Astrocyte (in vitro differentiated cells and primary cell): ENCODE measurements around the gene SBF1. TPM values are rescaled to one million over a fixed set of nuclear protein-coding genes. Genes with fewer than 3 reads are reported as not detected.

Source experiments
- DNase-seq: peaks from one replicate; pipeline ENCODE4 v3.0.0-alpha.2; 2010; ENCODE audit warnings: low read depth
- FAIRE-seq: peaks from 2 replicates; lab custom pipeline; 2011; peaks lifted over from hg19 to GRCh38; lab: Jason Lieb, UNC
- H2AFZ ChIP-seq: 2 replicates; pipeline ENCODE4 v1.6.0; 2012; ENCODE audit warnings: low read depth, low read length, inconsistent platforms
- H3K27ac ChIP-seq: 2 replicates; pipeline ENCODE4 v1.5.1; 2011; ENCODE audit warnings: low read depth, low read length, inconsistent platforms
- H3K27me3 ChIP-seq: 2 replicates; pipeline ENCODE4 v1.6.0; 2011; ENCODE audit warnings: low read length, inconsistent platforms; ENCODE audit not compliant: insufficient read depth
- H3K36me3 ChIP-seq: 2 replicates; pipeline ENCODE4 v1.5.1; 2011; ENCODE audit warnings: low read length, inconsistent platforms; ENCODE audit not compliant: insufficient read depth
- H3K4me1 ChIP-seq: 2 replicates; pipeline ENCODE4 v1.5.1; 2011; ENCODE audit warnings: low read length, inconsistent platforms; ENCODE audit not compliant: insufficient read depth
- H3K4me2 ChIP-seq: 2 replicates; pipeline ENCODE4 v1.6.0; 2012; ENCODE audit warnings: low read length, inconsistent platforms
- H3K4me3 ChIP-seq: 2 replicates; pipeline ENCODE4 v1.5.1; 2011; ENCODE audit warnings: low read depth, mild to moderate bottlenecking, low read length, inconsistent platforms; ENCODE audit not compliant: insufficient read depth
- H3K79me2 ChIP-seq: 2 replicates; pipeline ENCODE4 v1.6.0; 2012; ENCODE audit warnings: mild to moderate bottlenecking, low read length, inconsistent platforms; ENCODE audit not compliant: insufficient read depth
- H3K9ac ChIP-seq: 2 replicates; pipeline ENCODE4 v1.6.0; 2012; ENCODE audit warnings: mild to moderate bottlenecking, low read length, inconsistent platforms
- H3K9me3 ChIP-seq: 2 replicates; pipeline ENCODE4 v1.5.1; 2012; ENCODE audit warnings: low read depth, mild to moderate bottlenecking, low read length, inconsistent platforms; ENCODE audit not compliant: insufficient read depth
- H4K20me1 ChIP-seq: 2 replicates; pipeline ENCODE4 v1.6.0; 2012; ENCODE audit warnings: low read length, inconsistent platforms; ENCODE audit not compliant: insufficient read depth
- H3K27ac Mint-ChIP-seq: one replicate; pipeline ENCODE4 v1.8.0; 2021; ENCODE audit warnings: mild to moderate bottlenecking, mixed read lengths; ENCODE audit not compliant: unreplicated experiment
- H3K27me3 Mint-ChIP-seq: one replicate; pipeline ENCODE4 v1.8.0; 2021; ENCODE audit warnings: low read depth, mixed read lengths; ENCODE audit not compliant: unreplicated experiment
- H3K36me3 Mint-ChIP-seq: one replicate; pipeline ENCODE4 v1.8.0; 2021; ENCODE audit warnings: low read depth, mixed read lengths; ENCODE audit not compliant: unreplicated experiment
- H3K4me1 Mint-ChIP-seq: one replicate; pipeline ENCODE4 v1.8.0; 2021; ENCODE audit warnings: low read depth, mixed read lengths; ENCODE audit not compliant: unreplicated experiment
- H3K4me3 Mint-ChIP-seq: one replicate; pipeline ENCODE4 v1.8.0; 2021; ENCODE audit warnings: mild to moderate bottlenecking, moderate library complexity, mixed read lengths; ENCODE audit not compliant: unreplicated experiment
- H3K9me3 Mint-ChIP-seq: one replicate; pipeline ENCODE4 v1.8.0; 2021; ENCODE audit warnings: mild to moderate bottlenecking, mixed read lengths; ENCODE audit not compliant: unreplicated experiment
- CTCF ChIP-seq: IDR thresholded peaks from 2 replicates; pipeline ENCODE4 v1.5.1; 2011; ENCODE audit warnings: low read depth, mild to moderate bottlenecking, inconsistent platforms, low read length, moderate library complexity; ENCODE audit not compliant: insufficient read depth
- EZH2 ChIP-seq: IDR thresholded peaks from 2 replicates; pipeline ENCODE4 v1.6.1; 2012; ENCODE audit warnings: mild to moderate bottlenecking, low read length, inconsistent platforms; ENCODE audit not compliant: insufficient read depth
- total RNA-seq: library from RNA; stranded (reverse); gene quantifications from 2 replicates; pipeline ENCODE4 v1.2.1, GENCODE V29; 2021

SBF1 gene
- total RNA-seq, 1 donor from 2014 or later, result 75.4 TPM

- Mint-ChIP-seq H3K36me3 (no peaks in the 10 kb centered on the region), H3K27ac (no peak overlapping the region), H3K27me3 (no peaks in the 10 kb centered on the region), H3K4me3 (no peak overlapping the region), H3K9me3 (no peaks in the 10 kb centered on the region), H3K4me1 (no peaks in the 10 kb centered on the region)
- Histone ChIP-seq H3K4me2 (no peak overlapping the region), H3K9ac (no peak overlapping the region), H3K27me3 (no peaks in the 10 kb centered on the region), H3K27ac (no peak overlapping the region), H3K4me1 (peaks cover 6% of the 10 kb centered on the region), H2AFZ (no peak overlapping the region), H4K20me1 (peaks cover 26% of the 10 kb centered on the region), H3K9me3 (no peaks in the 10 kb centered on the region), H3K79me2 (peaks cover 30% of the 10 kb centered on the region), H3K4me3 (no peak overlapping the region), H3K36me3 (peaks cover 4% of the 10 kb centered on the region)
- DNase-seq (no peak), FAIRE-seq (no peak)
- TF ChIP-seq CTCF (no peak), EZH2 (no peak)
Observed at GRCh38 chr22:50503475-50504145, 28.8 kb upstream of the SBF1 start.

- H3K27me3 ChIP-seq, result no peaks in the 10 kb centered on the region
- no peak overlapping the region for H2AFZ ChIP-seq
- no peaks in the 10 kb centered on the region for H3K9me3 Mint-ChIP-seq
- H3K4me3 ChIP-seq, result no peak overlapping the region
- no peak for TF ChIP-seq EZH2
- TF ChIP-seq CTCF, result no peak
- H3K27ac Mint-ChIP-seq, result no peak overlapping the region
- no peak for FAIRE-seq
- no peaks in the 10 kb centered on the region for H3K36me3 Mint-ChIP-seq
- DNase-seq, result no peak
- H3K4me2 ChIP-seq, result no peak overlapping the region
- peaks cover 26% of the 10 kb centered on the region for H4K20me1 ChIP-seq
- H3K9ac ChIP-seq, result no peak overlapping the region
- H3K36me3 ChIP-seq, result peaks cover 4% of the 10 kb centered on the region
- H3K4me1 ChIP-seq, result peaks cover 4% of the 10 kb centered on the region
- H3K4me1 Mint-ChIP-seq, result no peaks in the 10 kb centered on the region
- peaks cover 28% of the 10 kb centered on the region for H3K79me2 ChIP-seq
- H3K27me3 Mint-ChIP-seq, result no peaks in the 10 kb centered on the region
- H3K9me3 ChIP-seq, result no peaks in the 10 kb centered on the region
- H3K4me3 Mint-ChIP-seq, result no peak overlapping the region
- no peak overlapping the region for H3K27ac ChIP-seq
Observed at GRCh38 chr22:50502628-50503474, 28.0 kb upstream of the SBF1 start.
